HG03196 (cell line): ENCODE results near the gene GINS2.

Experiments
- ATAC-seq: cut with Tn5 transposase; IDR thresholded peaks from one replicate; pipeline ENCODE4 v1.9.1; 2021; ENCODE audit not compliant: unreplicated experiment

GINS2 gene

DNA sequence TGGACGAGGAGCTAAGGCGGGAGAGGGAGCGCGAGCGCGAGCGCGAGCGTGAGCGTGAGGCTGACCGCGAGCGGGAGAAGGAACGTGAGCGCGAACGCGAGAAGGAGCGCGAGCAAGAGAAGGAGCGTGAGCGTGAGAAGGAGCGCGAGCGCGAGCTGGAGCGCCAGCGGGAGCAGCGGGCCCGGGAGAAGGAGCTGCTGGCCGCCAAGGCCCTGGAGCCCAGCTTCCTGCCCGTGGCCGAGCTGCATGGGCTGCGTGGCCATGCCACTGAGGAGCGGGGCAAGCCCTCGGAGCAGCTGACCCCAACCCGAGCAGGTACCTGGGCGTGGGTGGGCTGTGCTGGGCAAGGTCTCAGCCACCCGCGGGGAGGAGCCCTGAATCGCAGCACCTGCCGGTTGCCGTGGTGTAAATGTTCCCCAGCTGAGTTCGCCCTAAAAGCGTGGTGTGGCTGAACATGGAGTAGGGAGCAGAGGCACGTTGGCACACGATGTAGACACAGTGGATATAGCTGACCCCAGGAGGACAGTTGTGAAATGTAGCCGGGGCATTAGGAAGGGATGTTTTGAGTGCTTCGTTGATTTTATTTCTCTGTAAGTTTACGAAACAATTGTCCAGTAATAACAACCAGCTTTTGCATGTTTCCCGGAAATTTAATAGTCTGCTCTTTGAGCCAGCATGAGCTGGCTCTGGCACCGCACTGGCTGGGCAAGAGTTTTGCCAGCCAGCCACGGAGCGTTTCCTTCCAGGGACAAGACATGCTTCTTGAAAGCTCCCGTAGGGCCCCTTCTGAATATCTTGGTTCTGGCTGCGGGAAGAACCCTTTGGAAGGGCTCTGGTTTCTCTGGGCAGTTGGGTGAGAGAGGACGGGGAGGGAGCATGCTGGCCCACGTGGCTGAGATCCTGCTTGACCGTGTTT, 32.1 kb downstream of the GINS2 start:
- ATAC-seq: no peak

GRCh38 chr16:85655216-85656129, 33.3 kb downstream of the GINS2 start:
- no peak for ATAC-seq

DNA sequence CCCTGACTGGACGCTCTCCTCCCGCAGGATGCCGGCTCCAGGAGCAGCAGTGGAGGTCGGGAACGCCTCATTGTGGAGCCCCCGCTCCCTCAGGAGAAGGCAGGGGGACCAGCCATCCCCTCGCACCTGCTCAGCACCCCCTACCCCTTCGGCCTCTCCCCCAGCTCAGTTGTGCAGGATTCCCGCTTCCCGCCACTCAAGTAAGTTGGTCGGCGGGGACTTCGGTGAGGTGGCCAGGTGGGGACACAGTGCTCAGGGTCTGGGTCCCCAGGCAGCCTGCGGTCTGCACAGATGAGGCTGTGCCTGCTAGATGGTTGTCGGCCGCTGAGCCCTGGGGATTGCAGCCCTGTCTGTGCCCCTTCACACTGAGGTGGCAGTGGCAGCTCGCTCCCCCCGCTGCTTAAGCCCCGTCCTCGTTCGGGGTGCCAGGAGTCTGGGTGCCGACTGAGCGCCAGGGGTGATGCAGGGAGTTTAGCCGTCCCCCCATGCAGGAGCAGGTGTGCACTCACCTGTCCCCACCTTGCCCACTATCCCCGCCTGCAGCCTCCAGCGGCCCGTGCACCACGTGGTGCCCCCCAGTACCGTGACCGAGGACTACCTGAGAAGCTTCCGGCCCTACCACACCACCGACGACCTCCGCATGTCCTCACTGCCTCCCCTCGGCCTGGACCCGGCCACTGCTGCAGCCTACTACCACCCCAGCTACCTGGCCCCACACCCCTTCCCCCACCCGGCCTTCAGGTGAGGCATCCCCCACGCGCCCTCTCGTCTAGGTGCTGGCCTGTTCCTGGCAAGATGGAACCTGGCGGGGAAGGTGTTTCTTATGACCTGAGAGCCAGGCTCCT, 34.3 kb downstream of the GINS2 start:
- no peak for ATAC-seq

GRCh38 chr16:85653290-85653891, 35.4 kb downstream of the GINS2 start:
- no peak for ATAC-seq

DNA sequence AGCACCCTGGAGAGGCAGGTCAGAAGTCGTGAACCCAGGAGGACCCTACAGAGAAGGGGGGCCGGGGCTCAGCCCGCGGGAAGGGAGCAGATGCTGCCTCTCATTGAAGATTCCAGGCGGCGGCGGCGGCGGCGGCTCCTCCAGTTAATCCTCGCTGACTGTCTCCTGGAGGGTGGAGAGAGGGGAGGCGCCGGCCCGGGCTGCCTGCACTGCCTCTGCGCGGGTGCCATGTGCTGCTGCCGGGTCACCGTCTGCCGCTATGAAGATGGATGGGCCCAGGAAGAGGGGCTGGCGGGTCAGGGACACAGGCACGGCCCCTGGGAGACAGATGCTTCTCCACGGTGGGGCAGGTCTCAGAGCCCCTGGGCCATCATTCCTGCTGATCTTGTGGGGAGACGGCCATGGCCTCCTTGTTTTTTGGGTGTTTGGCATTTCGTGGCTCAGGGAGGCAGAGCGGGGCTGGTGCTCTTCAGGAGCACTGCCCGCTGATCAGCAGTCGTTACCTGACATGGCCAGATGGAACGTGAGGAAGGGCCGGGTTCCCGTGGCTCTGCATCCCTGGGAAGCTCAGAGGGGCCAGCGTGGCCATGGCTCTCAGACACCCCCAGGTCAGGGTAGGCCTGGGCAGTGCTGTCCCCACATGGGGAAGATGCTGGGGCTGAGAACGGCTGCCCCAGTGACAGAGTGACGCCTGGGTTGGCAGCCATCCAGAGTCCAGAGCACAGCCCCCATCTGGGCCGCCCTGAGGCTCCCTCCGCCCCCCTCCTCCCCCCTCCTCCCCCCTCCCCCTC, 36.1 kb downstream of the GINS2 start:
- no peak for ATAC-seq

DNA sequence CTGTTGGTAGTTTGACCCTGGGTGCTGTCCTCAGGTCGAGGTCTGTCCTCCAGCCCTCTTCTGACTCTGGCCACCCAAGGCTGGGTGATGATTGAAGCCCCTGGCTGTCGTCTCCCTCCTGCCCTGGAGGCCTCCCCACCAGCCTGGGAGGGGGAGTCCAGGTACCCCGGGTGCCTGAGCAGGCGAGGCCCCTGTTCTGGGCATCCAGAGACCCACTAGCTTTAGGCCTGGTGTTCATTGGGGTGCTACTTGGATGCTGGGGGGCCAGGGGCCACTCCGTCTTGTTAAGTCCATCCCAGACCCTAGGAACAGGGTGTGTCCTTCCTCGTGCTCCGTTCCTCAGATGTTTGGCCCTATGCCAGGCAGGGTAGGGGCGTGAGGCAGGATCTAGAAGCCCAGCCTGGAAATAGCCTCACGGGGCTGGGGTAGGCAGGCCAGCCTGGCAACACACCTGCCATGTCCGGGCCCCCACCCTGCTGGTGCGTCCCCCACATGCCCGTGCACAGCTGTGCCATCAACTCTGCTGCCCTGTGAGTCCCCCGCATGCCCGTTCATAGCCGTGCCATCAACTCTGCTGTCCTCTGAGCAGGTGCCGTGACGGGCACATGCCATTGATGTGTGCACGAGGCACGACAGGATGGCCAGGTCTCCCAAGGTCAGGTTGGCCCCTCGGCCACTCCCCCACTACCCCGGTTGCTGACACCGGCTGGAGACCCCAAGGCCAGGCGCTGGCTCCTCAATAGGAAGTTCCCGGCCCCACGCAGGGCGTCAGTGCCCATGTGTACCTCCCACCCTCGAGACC, 36.9 kb downstream of the GINS2 start:
- no peak for ATAC-seq

DNA sequence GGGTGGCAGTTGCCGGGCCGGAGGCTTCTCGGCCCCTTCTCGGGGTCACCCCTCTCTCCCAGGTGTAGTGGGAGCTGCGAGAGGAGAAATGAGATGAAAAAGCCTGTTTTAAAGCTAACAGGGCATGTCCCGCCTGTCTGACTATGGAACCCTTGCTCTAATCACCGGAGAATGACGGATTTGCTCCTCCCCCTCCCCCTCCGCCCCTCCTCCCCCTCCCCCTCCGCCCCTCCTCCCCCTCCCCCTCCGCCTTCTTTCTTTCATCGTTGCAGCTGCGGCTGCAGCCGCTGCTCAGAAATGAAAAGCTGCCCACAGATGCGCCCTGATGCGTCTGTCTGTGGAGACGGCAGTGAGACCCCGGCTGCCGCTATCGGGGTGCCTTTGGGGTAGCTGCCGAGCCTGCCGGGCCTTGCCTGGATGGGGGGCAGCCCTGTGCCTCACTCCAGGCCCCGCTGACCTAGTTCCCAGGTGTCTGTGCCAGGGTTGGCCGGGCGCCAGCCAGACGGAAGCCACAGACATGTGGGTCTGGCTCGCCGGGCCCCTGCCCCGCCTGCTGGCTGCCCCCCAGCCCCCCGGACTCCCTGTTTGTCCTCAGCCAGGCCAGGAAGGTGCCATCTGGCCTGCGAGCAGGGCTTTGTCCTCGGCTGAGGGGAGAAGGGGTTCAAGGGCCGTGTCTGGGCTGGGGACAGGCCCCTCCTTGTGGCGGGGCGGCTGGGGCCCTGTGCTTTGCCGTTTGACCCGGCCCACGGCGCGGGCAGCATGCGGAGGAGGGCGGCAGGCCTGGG, 37.7 kb downstream of the GINS2 start:
- ATAC-seq: no peak

GRCh38 chr16:85650135-85650843, 38.5 kb downstream of the GINS2 start:
- no peak for ATAC-seq

DNA sequence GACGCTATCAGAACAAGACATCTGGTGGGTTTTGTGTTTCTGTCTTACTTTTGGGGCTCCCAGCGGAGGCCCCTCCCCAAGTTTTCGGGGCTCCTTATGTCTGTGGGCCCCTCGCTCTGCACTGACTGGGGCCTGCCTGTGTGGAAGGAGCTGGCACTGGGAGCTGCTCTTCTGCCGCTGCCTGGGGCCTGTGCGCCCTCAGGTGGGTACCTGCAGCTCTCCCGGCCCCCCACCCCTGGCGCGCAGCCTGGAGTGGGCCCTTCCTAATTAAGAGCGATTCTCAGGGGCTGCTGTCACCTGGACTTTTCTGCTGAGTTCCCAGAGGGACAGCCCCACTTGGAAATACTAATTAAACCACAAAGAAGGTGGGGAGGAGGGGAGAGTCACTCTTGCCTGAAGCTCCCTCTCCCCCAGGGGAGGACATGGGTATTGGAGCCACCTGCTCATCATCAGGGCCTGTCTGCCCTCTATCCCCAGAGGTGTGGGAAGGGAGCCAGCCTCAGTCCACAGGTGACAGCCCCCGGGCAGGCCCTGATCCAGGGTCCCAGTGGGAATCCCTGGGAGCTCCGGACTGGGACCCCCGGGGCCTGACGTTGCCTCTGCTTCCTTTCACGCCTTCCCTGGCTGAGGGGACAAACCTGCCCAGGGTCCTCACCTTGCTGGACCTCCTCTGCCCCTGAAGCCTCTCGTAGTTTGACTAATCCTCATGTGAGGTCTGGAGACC, 39.2 kb downstream of the GINS2 start:
- ATAC-seq: no peak

DNA sequence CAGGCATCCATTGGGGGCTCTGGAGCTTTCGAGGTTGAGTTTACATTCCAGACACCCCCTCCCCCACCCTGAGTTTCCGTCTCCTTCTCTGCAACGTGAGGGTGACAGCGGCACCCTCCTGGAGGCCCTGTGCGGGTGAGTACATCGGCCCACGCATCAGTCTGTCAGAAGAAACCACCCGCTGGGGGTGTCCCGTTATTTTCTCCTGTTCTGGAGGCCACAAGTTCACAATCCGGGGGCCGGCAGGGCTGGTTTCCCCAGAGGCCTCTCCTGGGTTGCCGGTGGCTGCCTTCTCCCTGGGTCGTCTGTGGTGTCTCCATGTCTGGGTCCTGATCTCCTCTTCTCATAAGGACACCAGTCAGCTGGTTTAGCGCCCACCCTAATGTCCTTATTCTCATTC, 39.9 kb downstream of the GINS2 start:
- ATAC-seq: no peak

DNA sequence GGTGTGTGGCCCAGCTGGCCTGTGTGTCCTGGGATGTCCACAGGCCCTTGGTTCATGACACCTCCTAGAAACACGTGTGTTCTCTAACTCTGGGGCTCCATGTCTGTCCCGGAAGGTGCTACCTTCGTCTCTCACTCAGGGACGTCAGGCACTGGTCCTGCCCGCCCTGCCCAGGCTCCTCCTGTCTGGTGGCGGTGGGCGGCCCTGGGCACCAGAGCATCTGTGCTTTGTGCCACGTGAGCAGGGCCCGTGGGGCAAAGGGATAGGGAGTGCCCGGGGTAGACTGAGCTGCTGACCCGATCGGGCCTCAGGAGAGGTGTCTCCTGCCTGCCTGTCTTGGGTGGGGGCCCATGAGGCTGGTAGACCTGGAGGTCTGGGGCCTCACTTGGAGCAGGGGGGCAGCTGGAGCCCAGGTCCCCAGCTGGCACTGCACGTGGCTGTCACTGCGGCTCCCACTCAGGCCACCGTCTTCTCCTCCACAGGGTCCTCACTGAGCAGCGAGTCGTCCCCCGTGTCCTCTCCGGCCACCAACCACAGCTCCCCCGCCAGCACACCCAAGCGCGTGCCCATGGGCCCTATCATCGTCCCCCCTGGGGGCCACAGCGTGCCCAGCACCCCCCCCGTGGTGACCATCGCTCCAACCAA, 40.6 kb downstream of the GINS2 start:
- ATAC-seq: no peak

DNA sequence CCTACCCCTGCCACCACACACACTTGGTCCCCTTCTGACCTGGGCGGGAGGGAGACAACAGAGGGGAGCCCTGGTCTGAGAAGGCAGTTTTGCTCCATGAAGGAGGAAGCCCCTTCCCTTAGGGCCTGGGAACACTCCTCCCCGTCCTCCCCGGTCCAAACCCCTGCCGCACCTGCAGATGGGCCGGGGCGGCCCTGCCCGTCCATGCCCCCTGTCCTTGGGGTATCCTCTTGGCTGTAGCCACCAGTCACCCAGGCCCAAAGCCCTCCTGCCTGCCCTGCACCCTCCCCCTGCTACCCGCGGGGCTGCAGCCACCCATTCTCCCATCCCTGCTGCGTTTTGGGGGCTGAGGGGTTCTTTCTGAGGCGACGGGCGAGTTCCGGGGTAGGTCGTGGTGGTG, 41.8 kb downstream of the GINS2 start:
- ATAC-seq: no peak

- ATAC-seq: no peak
Measured at GRCh38 chr16:85646358-85646907, 42.3 kb downstream of the GINS2 start.

DNA sequence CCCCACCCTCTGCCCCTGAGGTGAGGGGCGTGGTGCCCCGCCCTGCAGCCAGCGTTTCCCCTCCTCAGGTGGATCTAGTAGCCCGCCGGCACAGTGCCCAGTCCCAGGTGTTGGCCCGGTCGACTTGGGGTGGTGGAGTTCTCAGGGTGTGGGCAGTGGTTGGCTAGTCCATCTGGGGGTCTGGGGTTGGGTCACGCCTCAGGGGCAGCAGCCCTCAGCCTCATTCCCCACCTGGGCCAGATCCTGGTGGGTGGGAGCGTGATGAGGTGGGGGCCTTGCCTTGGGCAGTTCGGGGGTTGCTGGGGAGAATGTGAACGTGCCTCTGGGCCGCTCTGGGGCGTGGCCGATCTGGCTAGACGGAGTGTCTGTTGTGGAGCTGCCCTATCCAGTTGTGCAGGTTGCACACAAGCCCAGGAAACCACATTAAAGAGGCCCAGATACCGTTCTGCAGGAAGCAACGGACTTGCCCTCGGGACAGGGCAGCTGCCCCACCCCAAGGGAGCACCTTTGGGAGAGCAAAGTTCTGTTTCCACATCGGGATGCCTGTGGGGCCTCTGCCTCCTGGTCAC, 43.6 kb downstream of the GINS2 start:
- no peak for ATAC-seq

- no peak for ATAC-seq
Measured at GRCh38 chr16:85644093-85644712, 44.6 kb downstream of the GINS2 start.
